Neural crest cell (in vitro differentiated cells): Measurements from ENCODE around the gene DUSP8. TPM values are rescaled to one million over a fixed set of nuclear protein-coding genes. Genes with fewer than 3 reads are reported as not detected.

ENCODE experiments used
- DNase-seq: peaks from one replicate; pipeline ENCODE4 v3.0.0; 2021; ENCODE audit warnings: low read depth, mixed read lengths, low spot score
- H3K27ac Mint-ChIP-seq: one replicate; pipeline ENCODE4 v1.8.0; 2021; ENCODE audit warnings: mild to moderate bottlenecking, mixed read lengths; ENCODE audit not compliant: unreplicated experiment
- H3K27me3 Mint-ChIP-seq: 2 replicates; pipeline ENCODE4 v1.8.0; 2021; ENCODE audit warnings: low read depth, mild to moderate bottlenecking, mixed read lengths
- H3K36me3 Mint-ChIP-seq: 2 replicates; pipeline ENCODE4 v1.8.0; 2021; ENCODE audit warnings: low read depth, mild to moderate bottlenecking, mixed read lengths
- H3K4me1 Mint-ChIP-seq: 2 replicates; pipeline ENCODE4 v1.8.0; 2021; ENCODE audit warnings: mixed read lengths
- H3K4me3 Mint-ChIP-seq: one replicate; pipeline ENCODE4 v1.8.0; 2021; ENCODE audit warnings: mild to moderate bottlenecking, mixed read lengths
- H3K9me3 Mint-ChIP-seq: 2 replicates; pipeline ENCODE4 v1.8.0; 2021; ENCODE audit warnings: mixed read lengths
- CTCF ChIP-seq: fragments of 200-600 bp; sonication (generic); conservative IDR thresholded peaks from 2 replicates; pipeline ENCODE4 v1.5.0; 2021; ENCODE audit warnings: antibody characterized with exemption, mild to moderate bottlenecking
- total RNA-seq: library from RNA; stranded (reverse); gene quantifications from 2 replicates; pipeline ENCODE4 v1.2.1, GENCODE V29; 2021

Gene DUSP8
- total RNA-seq, 1 donor from 2014 or later, result 10.1 TPM

- peaks cover 62% of the 10 kb centered on the region for H3K27me3 Mint-ChIP-seq
- peak; percentile 86 for TF ChIP-seq CTCF
- DNase-seq, result peak; percentile 57
Measured at GRCh38 chr11:1574238-1574932, 2.3 kb upstream of the DUSP8 start.

GRCh38 chr11:1573903-1574237 is 1.8 kb upstream of the DUSP8 start:
- no peak for TF ChIP-seq CTCF
- H3K27ac Mint-ChIP-seq, result no peak overlapping the region
- H3K36me3 Mint-ChIP-seq, result no peaks in the 10 kb centered on the region
- H3K9me3 Mint-ChIP-seq, result peaks cover 3% of the 10 kb centered on the region
- DNase-seq, result no peak
- no peaks in the 10 kb centered on the region for H3K4me1 Mint-ChIP-seq
- H3K27me3 Mint-ChIP-seq, result peaks cover 63% of the 10 kb centered on the region
- peak overlapping the region; percentile 79 for H3K4me3 Mint-ChIP-seq

More at GRCh38 chr11:1574238-1574932, 2.3 kb upstream of the DUSP8 start:
- Mint-ChIP-seq H3K4me3 (peak overlapping the region; percentile 79), H3K9me3 (peaks cover 3% of the 10 kb centered on the region), H3K4me1 (no peaks in the 10 kb centered on the region), H3K27ac (no peak overlapping the region), H3K36me3 (no peaks in the 10 kb centered on the region)

GRCh38 chr11:1573077-1573902 is 1.2 kb upstream of the DUSP8 start:
- no peak for TF ChIP-seq CTCF
- Mint-ChIP-seq H3K4me1 (no peaks in the 10 kb centered on the region), H3K4me3 (peak overlapping the region; percentile 79), H3K27me3 (peaks cover 58% of the 10 kb centered on the region), H3K27ac (no peak overlapping the region), H3K9me3 (peaks cover 3% of the 10 kb centered on the region), H3K36me3 (no peaks in the 10 kb centered on the region)
- DNase-seq, result no peak

GRCh38 chr11:1571760-1572196 is 293 bp downstream of the DUSP8 start:
- Mint-ChIP-seq H3K4me3 (no peak overlapping the region), H3K36me3 (no peaks in the 10 kb centered on the region), H3K27ac (no peak overlapping the region), H3K4me1 (no peaks in the 10 kb centered on the region), H3K27me3 (peaks cover 55% of the 10 kb centered on the region), H3K9me3 (no peaks in the 10 kb centered on the region)
- DNase-seq, result no peak
- TF ChIP-seq CTCF, result no peak

GRCh38 chr11:1570896-1571759 is 943 bp downstream of the DUSP8 start:
- H3K4me3 Mint-ChIP-seq, result peak overlapping the region; percentile 67
- H3K27me3 Mint-ChIP-seq, result peaks cover 49% of the 10 kb centered on the region
- no peak for TF ChIP-seq CTCF
- no peaks in the 10 kb centered on the region for H3K4me1 Mint-ChIP-seq
- DNase-seq, result no peak
- H3K27ac Mint-ChIP-seq, result no peak overlapping the region
- no peaks in the 10 kb centered on the region for H3K36me3 Mint-ChIP-seq
- H3K9me3 Mint-ChIP-seq, result no peaks in the 10 kb centered on the region
